NK-92 treated with Interleukin-12 subunit alpha and Interleukin-12 subunit beta, amount 100 ng/mL, for 24 hours (cell line): Measurements from ENCODE around the gene CPLX3.

ENCODE experiments used
- DNase-seq: peaks from one replicate; lab custom pipeline; 2025; lab: John Stamatoyannopoulos, UW

CPLX3 gene

DNA sequence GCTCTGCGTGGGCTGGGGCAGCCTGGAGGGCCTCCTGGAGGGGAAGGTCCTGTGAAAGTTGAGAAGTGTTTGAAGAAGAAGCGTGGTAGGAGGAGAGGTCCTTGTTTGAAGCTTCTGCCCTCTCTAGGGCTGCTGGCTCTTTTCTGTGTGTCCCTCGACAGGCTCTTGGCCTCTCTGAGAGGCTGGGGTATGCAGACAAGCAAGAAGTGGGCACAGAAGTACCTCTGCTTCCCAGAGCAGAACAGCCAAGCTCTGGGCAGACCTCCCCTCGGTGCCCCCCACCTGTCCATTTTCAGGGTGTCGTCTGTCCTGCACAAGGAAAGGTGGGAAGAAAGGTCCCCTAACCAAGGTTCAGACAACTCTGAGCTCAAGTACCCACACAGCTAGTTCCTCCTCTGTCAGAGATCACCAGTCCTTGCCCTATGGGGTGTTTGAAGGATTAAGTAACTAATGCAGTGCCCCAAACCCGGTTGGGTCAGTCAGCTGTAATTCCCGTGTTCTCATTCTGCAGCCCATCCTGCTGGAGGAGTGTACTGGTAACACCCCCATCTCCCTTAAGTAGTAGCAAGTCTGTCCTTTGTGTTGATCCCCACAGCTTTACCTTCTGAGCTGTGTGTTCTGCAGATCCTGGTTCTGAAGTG, 38.3 kb upstream of the CPLX3 start:
- peak; percentile 64 for DNase-seq

DNA sequence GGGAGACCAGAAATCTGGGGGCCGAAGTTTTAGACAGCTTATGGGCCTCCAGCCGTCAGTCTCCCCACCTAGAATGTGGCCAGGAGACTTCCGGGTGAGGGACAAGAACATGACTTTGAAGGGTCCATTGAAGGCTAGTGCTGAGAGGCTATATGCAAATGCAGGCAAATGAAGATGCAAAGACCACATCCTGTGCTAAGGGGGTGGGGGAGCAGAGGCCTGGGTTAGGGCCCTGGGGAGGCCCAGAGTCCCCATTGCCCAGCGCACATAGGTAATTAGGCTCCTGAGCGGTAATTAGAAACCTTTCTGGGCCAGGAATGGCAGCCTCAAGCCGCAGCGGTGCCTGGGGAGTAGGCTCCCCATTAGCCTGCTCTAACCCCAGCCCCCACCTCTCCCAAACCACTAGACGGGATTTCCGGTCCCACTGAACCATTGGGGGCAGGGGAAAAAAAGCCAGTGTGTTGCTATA, 37.7 kb upstream of the CPLX3 start:
- peak; percentile 75 for DNase-seq

DNA sequence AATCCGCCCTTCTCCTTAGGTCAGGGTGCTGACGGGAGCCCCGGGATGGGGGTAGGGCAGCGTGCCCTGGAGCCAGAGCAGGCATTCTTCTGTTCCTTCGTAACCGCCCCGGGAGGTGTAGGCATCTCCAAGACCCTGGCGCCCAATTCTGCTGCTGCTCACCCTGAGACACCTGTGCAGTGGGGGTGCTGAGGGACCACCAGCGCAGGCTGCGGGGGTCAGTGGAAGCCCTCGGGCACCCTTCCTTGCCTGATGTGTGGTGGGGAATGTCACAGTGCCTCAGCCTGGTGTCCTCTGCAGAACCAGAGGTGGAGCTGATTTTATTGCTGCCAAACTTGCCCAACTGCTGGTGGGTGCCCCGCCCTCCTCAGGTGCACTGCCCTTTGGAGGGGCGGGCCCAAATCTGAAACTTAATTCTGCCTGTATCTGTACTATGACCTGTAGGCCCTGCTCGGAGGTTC, 37.2 kb upstream of the CPLX3 start:
- peak; percentile 66 for DNase-seq

DNA sequence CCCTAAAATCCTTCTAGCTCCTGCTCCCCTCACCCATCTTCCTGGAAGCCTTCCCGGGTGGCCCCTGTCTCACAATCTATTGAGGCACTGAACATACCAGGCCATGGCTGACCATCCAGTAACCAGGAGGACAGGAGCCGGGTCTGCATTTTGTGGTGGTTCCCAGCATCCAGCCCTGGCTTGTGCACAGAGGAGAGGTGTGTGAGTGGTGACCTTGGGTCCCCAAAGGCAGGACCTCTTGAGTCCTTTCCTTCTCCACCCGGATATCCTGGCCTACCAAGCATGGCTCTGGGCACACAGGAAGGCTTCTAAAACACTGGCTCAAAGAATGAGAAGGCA, 36.7 kb upstream of the CPLX3 start:
- DNase-seq: no peak

DNA sequence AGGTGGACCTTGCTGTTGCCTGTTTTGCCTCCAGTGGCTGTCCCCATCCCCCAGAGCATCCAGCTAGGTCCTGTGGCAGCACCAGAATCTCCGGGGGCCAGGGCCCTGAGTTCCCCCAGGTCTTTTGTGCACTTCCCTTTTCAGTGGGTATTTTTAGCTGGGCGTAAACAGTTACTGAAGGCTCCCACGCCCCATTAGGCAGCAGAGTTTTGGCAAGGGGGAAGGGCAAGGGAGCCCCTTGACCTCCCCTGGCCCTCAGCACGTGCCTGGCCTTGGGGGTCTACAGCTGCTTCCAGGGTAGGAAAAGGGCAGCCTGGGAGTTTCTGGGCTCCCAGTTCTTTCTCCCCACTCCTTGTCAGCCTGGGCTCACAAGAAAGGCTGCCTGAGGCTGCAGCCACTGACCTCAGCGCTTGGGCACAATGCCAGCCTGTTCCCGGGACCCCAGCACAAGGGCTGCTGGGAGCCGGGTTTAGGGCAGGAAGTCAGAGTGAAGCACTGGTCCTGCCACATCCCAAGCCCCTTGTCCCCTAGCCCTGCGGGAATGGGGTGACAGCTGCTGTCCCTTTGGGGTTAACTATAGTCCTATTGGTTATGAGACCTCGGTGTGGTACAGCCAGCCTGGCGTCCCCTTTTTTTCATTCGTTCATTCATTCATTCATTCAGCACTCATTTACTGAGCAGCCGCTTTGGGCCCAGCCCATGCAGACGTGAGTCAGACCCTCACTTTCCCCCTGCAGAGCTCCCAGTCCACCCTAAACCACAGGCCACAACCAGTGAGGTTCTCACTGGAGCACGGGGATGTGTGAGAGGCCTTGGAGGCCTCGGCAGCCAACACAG, 36.1 kb upstream of the CPLX3 start:
- no peak for DNase-seq

DNA sequence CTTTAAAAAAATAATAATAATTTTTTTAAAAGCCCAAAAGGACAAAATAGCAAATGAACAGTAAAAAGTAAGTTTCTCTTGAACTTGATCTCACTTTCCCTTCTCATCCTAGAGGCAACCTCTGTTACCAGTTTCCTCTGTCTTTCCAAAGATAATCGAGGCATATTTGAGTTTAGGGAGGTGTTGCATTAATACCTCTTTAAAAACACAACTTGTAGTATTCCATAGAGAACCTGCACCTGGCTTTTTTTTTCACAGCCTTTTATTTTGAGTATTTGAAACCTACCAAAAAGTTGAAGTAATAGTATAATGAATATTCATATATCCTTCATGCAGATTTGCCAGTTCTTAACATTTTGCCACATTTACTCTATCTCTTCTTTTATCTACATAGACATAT, 35.4 kb upstream of the CPLX3 start:
- no peak for DNase-seq

DNA sequence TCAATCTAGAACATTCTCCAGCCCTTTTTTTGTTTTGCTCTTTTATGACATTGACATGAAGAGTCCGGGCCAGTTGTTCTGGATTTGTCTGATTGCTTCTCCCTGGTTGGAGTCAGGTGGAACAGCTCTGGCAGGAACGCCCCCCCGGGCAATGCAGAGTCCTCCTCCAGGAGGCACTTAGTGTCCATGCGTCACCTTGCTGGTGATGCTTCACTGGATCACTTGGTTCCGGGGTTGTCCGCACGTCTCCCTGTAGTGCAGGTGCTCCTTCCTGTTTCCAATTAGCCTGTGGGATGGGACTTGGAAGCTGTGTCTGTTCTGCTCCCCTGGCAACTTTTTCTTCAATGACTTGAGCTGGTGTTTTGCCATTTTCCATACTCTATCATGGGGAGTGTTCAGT, 34.8 kb upstream of the CPLX3 start:
- DNase-seq: no peak

DNA sequence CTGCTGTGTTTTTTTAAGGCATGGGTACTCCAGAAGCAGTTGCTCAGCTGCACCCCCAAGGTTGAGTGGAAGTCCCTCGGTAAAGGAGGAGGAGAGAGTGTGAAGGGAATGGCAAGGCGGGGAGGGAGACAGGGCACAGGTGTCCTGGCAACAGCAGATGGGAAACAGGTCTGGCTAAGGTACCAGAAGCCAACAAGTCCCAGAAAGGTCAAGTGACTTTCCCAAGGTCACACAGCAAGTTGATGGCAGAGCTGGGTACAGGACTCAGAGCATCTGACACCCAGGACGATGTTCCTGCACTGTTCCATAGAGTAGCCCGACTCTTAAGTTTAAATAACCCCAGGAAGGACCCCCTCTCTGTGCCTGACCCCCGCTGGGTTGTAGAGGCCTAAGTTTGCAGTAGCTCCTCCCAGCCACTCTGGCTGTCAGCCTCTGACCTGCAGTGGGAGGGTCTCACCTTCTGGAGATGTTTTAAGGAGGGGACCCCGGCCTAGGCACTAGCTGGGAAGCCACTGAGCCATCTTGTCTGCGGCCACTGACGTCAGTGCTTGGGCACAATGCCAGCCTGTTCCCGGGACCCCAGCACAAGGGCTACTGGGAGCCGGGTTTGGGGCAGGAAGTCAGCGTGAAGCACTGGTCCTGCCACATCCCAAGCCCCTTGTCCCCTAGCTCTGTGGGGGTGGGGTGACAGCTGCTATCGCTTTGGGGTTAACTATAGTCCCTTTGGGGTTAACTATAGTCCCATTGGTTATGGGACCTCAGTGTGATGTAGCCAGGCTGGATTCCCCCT, 34.0 kb upstream of the CPLX3 start:
- no peak for DNase-seq

DNA sequence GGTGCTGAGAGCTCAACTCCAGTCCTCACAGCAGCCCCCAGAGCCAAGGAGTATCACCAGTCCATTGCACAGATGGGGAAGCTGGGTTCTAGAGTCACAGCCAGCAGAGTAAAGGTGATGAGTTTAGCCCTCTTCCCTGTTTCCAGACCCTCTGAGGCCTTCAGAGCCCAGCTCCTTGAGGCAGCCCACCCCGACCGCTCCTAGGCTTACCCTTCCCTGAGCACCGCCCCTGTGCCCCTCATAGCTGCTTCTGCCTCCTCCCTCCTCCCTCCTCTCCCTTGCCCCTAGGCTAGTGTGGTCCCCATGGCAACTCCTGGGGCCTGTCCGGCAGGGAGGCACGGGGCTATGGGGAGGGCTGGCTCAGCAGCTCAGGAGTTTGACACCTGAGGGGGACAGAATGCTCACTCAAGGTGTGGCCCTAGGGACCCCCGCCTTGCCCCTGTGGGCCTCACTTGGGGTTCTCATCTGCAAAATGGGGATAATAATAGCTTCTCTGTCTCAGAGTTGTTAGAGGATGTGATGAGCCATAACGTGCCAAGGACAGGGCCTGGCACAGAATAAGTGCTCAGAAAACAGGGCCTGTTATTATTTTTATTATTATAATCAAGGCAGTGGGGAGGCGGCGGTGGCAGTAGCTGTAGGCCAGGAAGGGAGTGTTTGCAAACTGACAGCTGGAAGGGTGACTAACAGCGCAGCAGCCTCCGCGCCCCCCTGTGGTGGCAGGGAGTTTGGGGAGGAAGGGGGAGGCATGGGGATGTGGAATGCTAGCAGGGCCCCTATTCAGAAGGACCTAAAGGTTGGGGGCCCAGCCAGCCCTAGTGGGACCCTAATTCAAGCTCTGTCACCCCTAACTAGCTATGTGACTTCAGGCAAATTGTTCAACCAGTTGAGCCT, 33.0 kb upstream of the CPLX3 start:
- no peak for DNase-seq

DNA sequence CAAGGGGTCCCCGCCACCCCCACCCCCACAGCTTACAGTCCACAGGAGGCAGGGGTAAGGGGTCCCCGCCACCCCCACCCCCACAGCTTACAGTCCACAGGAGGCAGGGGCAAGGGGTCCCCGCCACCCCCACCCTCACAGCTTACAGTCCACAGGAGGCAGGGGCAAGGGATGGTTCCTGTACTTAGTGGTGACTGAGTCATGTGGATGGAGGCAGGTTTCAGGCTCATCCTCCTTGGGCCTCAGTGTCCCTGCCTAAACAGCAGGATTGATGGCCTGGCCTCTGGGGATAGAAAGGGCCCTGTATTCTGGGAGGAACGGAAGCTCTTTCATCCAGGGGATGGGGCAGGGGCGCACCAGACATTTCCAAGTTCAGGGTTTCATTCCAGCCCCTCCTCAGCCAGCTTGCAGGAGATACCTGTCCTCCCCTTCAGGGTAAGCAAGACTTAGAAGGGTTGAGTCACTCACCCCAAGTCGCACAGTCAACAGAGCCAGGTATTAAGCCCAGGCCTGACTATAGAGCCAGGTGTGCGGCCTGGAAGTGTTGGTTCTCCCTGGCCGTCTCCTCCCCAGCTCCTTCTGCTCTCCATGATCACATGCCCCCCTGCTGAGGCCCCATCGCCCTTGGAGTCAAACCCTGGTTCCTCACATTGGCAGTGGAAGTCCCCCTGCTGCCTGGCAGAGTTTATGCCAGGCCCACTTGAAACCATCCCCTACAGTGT, 32.0 kb upstream of the CPLX3 start:
- no peak for DNase-seq

DNA sequence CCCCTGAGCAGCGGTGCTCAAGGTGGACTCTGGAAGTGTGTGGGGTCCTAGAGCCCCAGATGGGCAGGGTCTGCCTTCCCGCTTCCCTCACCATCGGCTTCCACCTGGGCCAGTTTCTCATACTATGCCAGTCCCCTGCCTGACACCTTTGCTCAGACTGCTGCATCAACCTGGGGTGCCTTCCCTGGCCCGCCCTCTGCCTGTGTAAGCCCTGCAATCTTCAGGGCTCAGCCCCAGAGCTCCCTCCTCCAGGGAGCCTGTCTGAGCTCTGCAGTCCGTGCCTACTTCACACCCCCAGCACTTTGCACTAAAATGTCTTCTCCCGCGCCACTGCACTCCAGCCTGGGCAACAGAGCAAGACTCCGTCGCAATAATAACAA, 31.5 kb upstream of the CPLX3 start:
- no peak for DNase-seq

DNA sequence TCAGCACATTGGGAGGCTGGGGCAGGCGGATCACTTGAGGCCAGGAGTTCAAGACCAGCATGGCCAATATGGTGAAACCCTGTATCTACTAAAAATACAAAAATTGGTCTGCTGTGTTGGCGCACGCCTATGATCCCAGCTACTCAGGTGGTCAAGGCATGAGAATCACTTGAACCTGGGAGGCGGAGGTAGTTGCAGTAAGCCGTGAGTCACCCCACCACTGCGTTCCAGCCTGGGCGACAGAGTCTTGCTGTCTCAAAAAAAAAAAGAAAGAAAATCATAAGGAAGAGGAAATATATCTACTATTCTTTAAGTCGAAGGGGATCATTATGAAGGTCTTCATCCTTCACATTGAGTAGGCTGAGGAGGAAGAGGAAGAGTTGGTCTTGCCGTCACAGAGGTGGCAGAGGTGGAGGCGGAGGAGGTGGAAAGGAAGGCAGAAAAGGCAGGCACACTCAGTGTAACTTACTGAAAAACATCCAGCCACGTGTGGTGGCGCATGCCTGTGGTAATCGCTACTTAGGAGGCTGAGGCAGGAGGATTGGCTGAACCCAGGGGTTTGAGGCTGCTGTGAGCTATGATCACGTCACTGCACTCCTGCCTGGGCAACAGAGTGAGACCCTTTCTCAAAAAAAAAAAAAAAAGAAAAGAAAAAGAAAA, 30.3 kb upstream of the CPLX3 start:
- no peak for DNase-seq

DNA sequence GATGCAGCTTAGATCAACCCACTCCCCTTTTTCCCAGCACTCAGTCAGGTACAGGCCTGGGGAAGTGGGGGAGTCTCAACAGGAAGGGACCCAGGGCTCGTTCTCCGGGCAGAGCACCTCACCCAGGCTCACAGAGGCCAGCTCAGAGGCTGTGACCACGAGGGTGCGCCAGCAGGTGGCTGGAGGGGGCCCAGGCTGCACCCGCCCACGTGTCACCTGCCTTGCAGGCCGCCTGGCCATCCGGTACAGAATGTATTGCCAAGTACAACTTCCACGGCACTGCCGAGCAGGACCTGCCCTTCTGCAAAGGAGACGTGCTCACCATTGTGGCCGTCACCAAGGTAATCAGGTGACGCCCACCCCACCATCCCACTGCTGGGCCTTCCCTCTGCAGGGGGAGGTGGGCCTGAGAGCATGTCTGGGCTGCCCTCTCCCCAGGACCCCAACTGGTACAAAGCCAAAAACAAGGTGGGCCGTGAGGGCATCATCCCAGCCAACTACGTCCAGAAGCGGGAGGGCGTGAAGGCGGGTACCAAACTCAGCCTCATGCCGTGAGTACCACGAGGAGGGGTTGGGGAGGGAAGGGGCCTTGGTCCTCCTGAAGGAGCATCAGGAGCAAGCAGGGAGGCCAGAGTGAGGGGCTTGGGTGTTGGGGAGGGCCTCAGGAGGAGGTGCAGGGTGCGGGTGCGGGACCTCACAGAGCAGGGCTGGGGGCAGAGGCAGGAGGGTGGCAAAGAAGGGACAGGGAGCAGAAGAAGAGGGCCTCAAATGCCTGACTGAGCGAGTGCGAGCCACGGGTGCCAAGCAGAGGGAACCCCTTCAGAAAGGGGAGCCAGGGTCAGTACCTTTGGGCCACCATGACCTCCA, 27.8 kb upstream of the CPLX3 start:
- DNase-seq: no peak

DNA sequence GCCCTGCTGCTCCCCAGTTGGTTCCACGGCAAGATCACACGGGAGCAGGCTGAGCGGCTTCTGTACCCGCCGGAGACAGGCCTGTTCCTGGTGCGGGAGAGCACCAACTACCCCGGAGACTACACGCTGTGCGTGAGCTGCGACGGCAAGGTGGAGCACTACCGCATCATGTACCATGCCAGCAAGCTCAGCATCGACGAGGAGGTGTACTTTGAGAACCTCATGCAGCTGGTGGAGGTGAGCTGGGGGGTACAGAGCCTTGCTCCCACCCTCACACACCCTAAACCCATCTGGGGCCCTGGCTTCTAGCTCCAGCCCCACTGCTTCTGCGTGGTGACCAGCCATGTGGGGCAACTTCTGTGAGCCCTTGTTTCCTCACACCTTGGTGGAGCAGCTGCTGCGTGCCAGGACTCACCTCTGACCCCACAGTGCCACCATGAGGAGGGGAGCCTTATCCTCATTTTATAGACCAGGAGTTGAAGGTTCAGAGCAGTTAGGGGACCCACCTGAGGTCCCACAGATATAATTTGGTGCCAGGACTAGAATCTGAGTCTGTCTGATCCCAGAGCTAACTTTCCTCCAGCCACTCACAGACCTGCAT, 27.1 kb upstream of the CPLX3 start:
- DNase-seq: peak; percentile 37

DNA sequence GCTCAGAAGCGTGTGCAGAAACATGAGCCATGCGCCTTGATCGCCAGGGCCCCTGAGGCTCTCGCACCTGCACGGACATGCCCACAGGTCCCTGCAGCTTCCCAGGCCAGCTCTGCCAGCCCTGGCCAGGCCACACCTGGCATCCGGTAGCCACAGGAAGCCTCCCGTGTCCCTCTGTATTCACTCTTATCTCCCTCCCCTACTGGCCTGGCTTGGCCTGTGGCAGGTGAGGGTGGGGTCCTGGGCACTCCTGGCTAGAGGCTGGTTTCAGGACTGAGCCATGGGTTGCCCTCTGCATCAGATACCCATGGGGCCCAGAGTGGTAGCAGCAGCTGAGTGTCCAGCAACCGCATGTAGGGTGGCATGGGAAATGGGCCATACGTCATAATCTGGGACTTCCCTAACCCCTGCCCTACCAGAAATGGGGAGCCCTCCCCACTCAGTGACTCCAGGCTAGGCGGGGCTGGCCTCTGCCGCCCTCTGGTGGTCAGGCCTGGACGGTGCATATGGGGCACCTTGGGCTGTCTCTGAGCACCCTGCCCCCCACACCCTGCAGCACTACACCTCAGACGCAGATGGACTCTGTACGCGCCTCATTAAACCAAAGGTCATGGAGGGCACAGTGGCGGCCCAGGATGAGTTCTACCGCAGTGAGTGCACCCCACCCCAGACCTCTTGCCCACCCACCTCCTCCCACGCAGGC, 26.4 kb upstream of the CPLX3 start:
- peak; percentile 73 for DNase-seq

DNA sequence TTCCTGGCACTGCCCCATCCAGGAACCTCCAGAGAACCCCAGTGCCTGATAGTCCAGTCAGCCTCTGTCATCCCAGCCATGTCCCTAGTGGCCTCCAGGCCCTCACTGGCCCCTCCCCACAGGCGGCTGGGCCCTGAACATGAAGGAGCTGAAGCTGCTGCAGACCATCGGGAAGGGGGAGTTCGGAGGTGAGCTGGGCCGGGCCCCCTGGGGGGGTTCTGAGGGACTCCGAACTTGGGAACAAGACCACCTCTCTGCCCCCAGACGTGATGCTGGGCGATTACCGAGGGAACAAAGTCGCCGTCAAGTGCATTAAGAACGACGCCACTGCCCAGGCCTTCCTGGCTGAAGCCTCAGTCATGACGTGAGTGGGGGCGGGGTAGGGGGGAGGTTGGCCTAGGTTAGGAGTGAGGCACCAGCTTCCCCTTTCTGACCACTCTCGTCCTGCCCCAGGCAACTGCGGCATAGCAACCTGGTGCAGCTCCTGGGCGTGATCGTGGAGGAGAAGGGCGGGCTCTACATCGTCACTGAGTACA, 25.8 kb upstream of the CPLX3 start:
- DNase-seq: no peak

DNA sequence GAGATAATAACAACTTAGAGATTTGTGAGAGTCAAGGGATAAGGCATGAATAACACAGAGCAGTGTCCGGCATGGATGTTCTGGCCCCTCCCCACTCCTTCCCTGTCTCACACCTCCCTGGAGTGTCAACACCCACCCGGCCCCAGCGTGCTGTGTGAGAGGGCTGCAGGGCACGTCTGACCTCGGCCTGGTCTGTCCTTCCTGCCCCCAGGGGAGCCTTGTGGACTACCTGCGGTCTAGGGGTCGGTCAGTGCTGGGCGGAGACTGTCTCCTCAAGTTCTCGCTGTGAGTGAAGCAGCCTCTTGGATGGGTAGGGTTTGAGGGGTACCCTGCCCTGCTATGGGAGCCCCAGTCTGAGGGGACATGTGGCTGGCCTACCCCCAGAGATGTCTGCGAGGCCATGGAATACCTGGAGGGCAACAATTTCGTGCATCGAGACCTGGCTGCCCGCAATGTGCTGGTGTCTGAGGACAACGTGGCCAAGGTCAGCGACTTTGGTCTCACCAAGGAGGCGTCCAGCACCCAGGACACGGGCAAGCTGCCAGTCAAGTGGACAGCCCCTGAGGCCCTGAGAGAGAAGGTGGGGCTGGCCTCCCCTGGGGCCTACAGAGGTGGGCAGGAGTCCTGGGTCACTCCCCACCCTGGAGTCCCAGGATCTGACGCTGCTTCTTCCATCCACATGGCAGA, 25.0 kb upstream of the CPLX3 start:
- DNase-seq: no peak

DNA sequence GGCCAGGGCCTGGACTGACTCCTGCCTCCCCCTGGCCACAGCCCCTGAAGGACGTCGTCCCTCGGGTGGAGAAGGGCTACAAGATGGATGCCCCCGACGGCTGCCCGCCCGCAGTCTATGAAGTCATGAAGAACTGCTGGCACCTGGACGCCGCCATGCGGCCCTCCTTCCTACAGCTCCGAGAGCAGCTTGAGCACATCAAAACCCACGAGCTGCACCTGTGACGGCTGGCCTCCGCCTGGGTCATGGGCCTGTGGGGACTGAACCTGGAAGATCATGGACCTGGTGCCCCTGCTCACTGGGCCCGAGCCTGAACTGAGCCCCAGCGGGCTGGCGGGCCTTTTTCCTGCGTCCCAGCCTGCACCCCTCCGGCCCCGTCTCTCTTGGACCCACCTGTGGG, 24.1 kb upstream of the CPLX3 start:
- no peak for DNase-seq
